A673 (cell line): ENCODE measurements around the gene PLCB4.

Experiments used
- CTCF ChIP-seq: fragments of 300-800, 200-600 bp; sonication (generic); conservative IDR thresholded peaks from 2 replicates; pipeline ENCODE4 v1.5.1; 2017; ENCODE audit warnings: low read depth, mild to moderate bottlenecking, antibody characterized with exemption, low read length, moderate library complexity, mixed read lengths
- EZH2 ChIP-seq: fragments of 200-600 bp; sonication (generic); IDR thresholded peaks from 2 replicates; pipeline ENCODE4 v1.6.1; 2017; ENCODE audit warnings: borderline replicate concordance, low read depth, mild to moderate bottlenecking, mixed read lengths, antibody characterized with exemption, low read length; ENCODE audit not compliant: poor library complexity, severe bottlenecking

DNA sequence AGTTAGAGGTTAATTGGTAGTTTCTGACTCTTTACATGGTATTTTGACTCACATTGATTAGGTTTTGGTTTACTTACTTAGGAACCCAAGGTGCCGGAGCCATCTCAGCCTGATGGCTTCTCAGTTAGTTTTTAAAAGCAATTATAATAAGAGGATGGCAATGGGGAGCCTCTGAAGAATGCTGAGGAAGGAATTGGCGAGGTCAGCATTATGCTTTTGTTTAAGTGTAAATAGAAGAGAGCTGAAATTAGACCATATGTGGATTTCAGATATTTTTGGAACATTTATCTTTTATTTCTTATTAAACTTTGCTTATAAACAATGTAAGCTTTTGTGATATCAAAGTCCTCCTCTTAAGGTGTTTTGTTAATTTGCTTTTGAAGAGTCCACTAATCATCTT is 77.8 kb downstream of the PLCB4 start:
- TF ChIP-seq CTCF = no peak
- TF ChIP-seq EZH2 = no peak
